ENCODE measurements around the gene ITK. TPM values are rescaled to one million over a fixed set of nuclear protein-coding genes. Genes with fewer than 3 reads are reported as not detected.

ITK gene
- total RNA-seq, 4 donors from 2014 or later, result 0.80 to 6.3 (median 1.6) TPM

GRCh38 chr5:157142317-157143126 lies 38.1 kb upstream of the ITK start, which contains the start of gene MED7:
Gene MED7 (minus strand): TSS chr5:157142865. CDS start chr5:157139431, 3,434 bp downstream.
- Histone ChIP-seq H3K4me1 (peaks cover 13 to 21% (median 17%) of the 10 kb centered on the region in 4 donors), H3K36me3 (peaks cover 8 to 19% (median 16%) of the 10 kb centered on the region in 4 donors), H3K27me3 (no peaks in the 10 kb centered on the region), H3K27ac (replicated peaks in 1 of 4) (peak within 1 kb of the TSS; percentile 88 to 94 (median 92)), H3K9me3 (no peaks in the 10 kb centered on the region), H3K4me3 (peak within 1 kb of the TSS; percentile 85 to 96 (median 89))
- DNase-seq (ENCODE audit: extremely low spot score), result peak; percentile 98
- TF ChIP-seq POLR2A (IDR thresholded peaks at IDR 0.05; ENCODE audit: low read depth), result no peak
- peak; percentile 86 to 97 for TF ChIP-seq POLR2AphosphoS5 (IDR thresholded peaks at IDR 0.05)
- intact Hi-C loops (cut with DNase I), result loop anchor here (10.0 kb wide), 1 partner anchor 122 kb away; the partner anchor contains the start of gene CYFIP2
- WGBS, result 2% methylated on average over 19 of the region's 48 CpGs

- no peak for TF ChIP-seq POLR2A (IDR thresholded peaks at IDR 0.05; ENCODE audit: low read depth)
- TF ChIP-seq POLR2AphosphoS5 (IDR thresholded peaks at IDR 0.05), result no peak
- no peak for TF ChIP-seq CTCF (IDR thresholded peaks at IDR 0.05)
- no peak for TF ChIP-seq EP300 (IDR thresholded peaks at IDR 0.05)
- Histone ChIP-seq H3K9me3 (no peaks in the 10 kb centered on the region), H3K27me3 (peaks cover 0 to 3% (median 0%) of the 10 kb centered on the region in 4 donors), H3K4me3 (peak overlapping the region; percentile 85 to 96 (median 89)), H3K27ac (replicated peaks in 1 of 4) (peak overlapping the region; percentile 88 to 94 (median 92)), H3K36me3 (peaks cover 6 to 10% (median 8%) of the 10 kb centered on the region in 4 donors), H3K4me1 (peaks cover 13 to 21% (median 17%) of the 10 kb centered on the region in 4 donors)
- intact Hi-C loops (cut with DNase I), result loop anchor here (10.0 kb wide), 1 partner anchor 121 kb away; the partner anchor contains the start of gene CYFIP2
- no peak for DNase-seq (ENCODE audit: extremely low spot score)
- 21% methylated on average over 33 of the region's 33 CpGs for WGBS
Measured at GRCh38 chr5:157143127-157143971, 37.3 kb upstream of the ITK start.

- Histone ChIP-seq H3K4me3 (no peak overlapping the region), H3K9me3 (no peaks in the 10 kb centered on the region), H3K27ac (replicated peaks in 1 of 4) (no peak overlapping the region), H3K4me1 (peaks cover 0 to 4% (median under 1%) of the 10 kb centered on the region in 4 donors), H3K27me3 (peaks cover 0 to 5% (median 0%) of the 10 kb centered on the region in 4 donors), H3K36me3 (no peaks in the 10 kb centered on the region)
- 81% methylated on average over 14 of the region's 14 CpGs for WGBS
- intact Hi-C loops (cut with DNase I), result loop anchor here (10.0 kb wide), 1 partner anchor 116 kb away; the partner anchor contains the start of gene CYFIP2
- DNase-seq (ENCODE audit: extremely low spot score), result no peak
- TF ChIP-seq POLR2AphosphoS5 (IDR thresholded peaks at IDR 0.05) (no peak), CTCF (IDR thresholded peaks at IDR 0.05) (peak; percentile 69 to 94 (median 71)), POLR2A (IDR thresholded peaks at IDR 0.05; ENCODE audit: low read depth) (no peak), EP300 (IDR thresholded peaks at IDR 0.05) (no peak)
Measured at GRCh38 chr5:157148734-157149615, 31.7 kb upstream of the ITK start.

- H3K27ac ChIP-seq (replicated peaks in 1 of 4), result no peak overlapping the region
- intact Hi-C loops (cut with DNase I), result no loop called here
- H3K36me3 ChIP-seq, result no peaks in the 10 kb centered on the region
- peaks cover 0 to 5% (median 0%) of the 10 kb centered on the region in 4 donors for H3K27me3 ChIP-seq
- peaks cover 0 to 4% (median 0%) of the 10 kb centered on the region in 4 donors for H3K4me1 ChIP-seq
- H3K9me3 ChIP-seq, result no peaks in the 10 kb centered on the region
- H3K4me3 ChIP-seq, result no peak overlapping the region
- TF ChIP-seq EP300 (IDR thresholded peaks at IDR 0.05), result no peak
- TF ChIP-seq POLR2AphosphoS5 (IDR thresholded peaks at IDR 0.05), result no peak
- no peak for TF ChIP-seq CTCF (IDR thresholded peaks at IDR 0.05)
- no peak for TF ChIP-seq POLR2A (IDR thresholded peaks at IDR 0.05; ENCODE audit: low read depth)
- peak; percentile 79 for DNase-seq (ENCODE audit: extremely low spot score)
- WGBS, result 81% methylated on average over 3 of the region's 3 CpGs
Measured at GRCh38 chr5:157150995-157151394, 29.6 kb upstream of the ITK start.
